ENCODE data around the gene BCL2L2. TPM values are rescaled to one million over a fixed set of nuclear protein-coding genes. Genes with fewer than 3 reads are reported as not detected.
"Not testable (repeated sequence)": the region's sequence is repeated elsewhere in the genome, so short reads cannot be mapped to it uniquely, and the experiment has no call there.

The BCL2L2 gene
- polyA plus RNA-seq, 1 donor, result 50.6 TPM

DNA sequence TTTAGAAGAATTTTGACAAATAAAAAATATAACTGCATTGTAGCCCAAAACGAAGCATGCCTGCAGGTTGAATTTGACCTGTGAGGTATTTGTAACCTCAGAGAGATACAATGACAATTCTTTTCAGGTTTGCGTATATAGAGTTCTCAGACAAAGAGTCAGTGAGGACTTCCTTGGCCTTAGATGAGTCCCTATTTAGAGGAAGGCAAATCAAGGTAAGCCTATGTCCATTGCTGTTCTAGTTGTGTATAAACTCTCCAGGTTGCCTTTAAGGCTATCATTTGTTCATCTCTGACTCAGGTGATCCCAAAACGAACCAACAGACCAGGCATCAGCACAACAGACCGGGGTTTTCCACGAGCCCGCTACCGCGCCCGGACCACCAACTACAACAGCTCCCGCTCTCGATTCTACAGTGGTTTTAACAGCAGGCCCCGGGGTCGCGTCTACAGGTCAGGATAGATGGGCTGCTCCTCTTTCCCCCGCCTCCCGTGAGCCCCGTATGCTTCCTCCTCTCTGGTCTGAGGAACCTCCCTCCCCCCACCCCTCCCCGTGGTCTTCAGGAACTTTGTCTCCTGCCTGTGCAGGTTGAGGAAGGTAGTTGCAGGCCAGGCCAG is 17.3 kb downstream of the BCL2L2 start:
- no peak for DNase-seq

DNA sequence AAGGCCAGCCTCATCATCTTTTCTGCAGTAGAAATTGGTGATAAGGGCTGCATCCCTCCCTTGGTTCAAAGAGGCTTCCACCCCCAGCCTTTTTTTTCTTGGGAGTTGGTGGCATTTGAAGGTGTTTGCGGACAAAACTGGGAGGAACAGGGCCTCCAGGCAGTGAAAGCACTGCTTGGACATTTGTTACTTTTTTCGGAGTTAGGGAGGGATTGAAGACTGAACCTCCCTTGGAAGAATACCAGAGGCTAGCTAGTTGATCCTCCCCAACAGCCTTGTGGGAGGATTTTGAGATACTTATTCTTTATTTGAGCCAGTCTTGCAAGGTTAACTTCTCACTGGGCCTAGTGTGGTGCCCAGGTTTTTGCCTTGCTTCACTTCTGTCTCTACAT is 17.8 kb downstream of the BCL2L2 start:
- no peak for DNase-seq

DNA sequence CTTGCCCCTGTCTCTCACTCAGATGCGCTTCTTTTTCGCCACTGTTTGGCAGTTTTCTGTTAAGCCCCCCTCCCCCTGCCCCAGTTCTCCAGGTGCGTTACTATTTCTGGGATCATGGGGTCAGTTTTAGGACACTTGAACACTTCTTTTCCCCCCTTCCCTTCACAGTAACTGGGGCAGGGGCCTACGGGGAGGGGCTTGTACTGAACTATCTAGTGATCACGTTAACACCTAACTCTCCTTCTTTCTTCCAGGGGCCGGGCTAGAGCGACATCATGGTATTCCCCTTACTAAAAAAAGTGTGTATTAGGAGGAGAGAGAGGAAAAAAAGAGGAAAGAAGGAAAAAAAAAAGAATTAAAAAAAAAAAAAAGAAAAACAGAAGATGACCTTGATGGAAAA is 18.4 kb downstream of the BCL2L2 start:
- no peak for DNase-seq

DNA sequence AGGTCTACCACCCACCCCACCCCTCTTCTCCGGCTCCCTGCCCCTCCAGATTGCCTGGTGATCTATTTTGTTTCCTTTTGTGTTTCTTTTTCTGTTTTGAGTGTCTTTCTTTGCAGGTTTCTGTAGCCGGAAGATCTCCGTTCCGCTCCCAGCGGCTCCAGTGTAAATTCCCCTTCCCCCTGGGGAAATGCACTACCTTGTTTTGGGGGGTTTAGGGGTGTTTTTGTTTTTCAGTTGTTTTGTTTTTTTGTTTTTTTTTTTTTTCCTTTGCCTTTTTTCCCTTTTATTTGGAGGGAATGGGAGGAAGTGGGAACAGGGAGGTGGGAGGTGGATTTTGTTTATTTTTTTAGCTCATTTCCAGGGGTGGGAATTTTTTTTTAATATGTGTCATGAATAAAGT is 19.1 kb downstream of the BCL2L2 start:
- not testable (repeated sequence) for DNase-seq

DNA sequence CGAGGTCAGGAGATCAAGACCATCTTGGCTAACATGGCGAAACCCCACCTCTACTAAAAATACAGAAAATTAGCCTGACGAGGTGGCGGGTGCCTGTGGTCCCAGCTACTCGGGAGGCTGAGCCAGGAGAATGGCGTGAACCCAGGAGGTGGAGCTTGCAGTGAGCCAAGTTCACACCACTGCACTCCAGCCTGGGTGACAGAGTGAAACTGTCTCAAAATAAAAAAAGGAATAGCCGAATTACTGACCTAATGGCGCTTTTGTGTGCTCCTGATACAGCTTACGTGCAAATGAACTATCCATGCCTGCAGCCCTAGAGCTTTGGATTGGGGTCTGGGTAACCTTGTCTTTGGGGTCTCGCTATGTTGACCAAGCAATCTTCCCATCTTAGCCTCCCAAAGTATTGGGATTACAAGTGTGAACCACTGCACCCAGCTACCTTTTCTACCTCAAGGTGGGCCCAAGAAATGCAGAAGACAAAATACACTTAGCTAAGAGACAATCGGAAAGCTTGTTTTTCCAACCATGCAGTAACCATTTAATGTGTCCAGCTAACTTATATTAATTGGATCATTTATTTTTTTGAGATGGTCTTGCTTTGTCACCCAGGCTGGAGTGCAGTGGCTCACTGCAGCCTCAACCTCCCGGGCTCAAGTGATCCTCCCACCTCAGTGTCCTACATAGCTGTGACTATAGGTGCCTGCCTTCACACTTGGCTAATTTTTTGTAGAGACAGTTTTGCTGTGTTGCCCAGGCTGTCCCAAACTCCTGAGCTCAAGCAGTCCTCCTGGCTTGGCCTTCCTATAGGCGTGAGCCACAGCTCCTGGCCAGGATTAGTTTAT is 20.1 kb downstream of the BCL2L2 start:
- no peak for DNase-seq

DNA sequence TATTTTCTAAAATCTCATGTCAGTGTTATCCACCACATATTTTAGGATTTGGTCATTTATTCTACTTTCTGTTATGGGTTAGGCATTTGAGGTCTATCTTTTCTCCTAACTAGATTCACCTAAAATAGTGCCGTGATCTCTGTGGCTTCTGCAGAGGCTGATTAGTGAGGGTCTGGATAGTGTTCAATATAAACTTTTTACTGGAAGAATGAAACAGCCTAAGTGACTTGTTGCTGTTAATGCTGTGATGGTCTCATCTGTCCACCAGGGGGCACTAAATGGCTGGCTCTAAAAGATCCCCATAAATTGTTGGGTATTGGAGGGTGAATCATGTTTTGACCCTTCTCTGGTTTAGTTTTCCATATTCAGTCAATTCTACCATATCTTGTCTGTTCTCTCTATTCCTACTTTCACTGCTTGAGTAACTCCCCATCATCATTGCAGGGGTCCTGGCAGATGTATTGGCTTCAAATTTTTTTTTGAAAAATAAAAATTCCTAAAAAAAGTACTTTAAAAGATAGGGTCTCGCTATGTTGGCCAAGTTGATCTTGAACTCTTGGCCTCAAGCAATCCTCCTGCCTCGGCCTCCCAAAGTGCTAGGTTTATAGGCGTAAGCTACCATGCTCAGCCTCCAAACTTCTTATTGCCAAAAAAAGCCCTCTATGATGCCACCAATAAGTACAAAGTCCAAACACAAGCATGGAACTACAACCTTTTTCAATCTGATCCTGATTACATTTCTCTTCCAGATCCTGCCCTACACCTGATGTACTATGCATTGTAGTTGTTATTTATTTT is 21.5 kb downstream of the BCL2L2 start:
- peak; percentile 80 for DNase-seq

DNA sequence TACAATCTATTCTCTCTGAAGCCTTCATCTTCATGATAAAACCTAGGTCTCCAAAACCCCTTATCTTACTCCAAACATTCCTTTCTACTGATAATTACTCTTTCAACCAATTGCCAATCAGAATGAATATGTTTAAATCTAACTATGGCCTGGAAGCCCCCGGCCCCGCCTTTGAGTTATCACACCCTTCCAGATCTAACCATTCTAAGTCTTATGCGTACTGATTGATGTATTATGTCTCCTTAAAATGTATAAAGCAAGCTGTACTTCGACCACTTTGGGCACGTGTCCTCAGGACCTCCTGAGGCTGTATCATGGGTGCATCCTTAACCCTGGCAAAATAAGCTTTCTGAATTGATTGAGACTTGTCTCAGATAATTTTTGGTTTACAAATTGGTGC is 29.0 kb downstream of the BCL2L2 start:
- DNase-seq, result no peak

DNA sequence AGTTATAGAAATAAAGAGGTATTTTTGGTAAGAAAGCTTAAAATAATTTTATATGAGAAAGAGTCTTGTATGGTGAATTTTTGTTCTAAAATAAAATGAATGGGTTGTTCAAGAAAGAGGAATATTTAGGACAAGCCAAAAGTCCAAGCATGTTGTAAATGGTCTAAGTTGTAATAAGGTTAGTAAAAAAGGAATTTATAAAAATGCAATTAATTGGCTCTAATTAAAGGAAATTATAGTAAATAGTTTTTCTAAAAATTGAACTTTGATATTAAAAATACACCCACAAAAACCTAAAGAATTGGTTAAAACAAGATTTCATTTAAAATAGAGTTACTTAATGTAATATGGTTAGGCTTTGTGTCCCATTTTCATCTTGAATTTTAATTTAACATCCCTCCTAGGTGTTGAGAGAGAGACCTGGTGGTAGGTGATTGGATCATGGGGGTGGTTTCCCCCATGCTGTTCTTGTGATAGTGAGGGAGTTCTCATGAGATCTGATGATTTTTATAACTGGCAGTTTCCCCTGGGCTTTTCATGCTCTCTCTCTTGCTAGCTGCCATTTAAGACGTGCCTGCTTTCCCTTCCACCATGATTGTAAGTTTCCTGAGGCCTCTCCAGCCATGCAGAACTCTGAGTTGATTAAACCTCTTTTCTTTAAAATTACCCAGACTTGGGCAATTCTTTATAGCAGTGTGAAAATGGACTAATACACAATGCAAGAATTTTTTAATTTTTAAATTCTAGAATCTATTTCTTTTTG is 33.1 kb downstream of the BCL2L2 start:
- no peak for DNase-seq

DNA sequence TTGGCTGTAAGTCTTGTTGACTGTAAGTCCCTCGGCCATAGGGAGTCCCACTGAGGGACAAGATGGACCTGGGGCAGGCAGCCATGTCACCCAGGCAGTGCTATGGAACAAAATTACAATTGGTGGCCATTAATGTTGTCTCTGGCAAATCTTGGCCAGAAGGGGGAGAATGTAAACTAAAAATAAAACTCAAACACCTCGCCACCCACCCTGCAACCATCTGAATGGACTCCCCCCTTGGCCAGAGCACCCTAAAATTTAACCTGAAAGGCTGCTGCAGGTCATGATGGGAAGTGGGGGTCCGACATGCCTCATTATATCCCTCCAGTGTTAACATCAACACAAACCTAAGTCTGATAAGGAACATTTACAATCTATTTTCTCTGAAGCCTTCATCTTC is 37.8 kb downstream of the BCL2L2 start:
- no peak for DNase-seq

DNA sequence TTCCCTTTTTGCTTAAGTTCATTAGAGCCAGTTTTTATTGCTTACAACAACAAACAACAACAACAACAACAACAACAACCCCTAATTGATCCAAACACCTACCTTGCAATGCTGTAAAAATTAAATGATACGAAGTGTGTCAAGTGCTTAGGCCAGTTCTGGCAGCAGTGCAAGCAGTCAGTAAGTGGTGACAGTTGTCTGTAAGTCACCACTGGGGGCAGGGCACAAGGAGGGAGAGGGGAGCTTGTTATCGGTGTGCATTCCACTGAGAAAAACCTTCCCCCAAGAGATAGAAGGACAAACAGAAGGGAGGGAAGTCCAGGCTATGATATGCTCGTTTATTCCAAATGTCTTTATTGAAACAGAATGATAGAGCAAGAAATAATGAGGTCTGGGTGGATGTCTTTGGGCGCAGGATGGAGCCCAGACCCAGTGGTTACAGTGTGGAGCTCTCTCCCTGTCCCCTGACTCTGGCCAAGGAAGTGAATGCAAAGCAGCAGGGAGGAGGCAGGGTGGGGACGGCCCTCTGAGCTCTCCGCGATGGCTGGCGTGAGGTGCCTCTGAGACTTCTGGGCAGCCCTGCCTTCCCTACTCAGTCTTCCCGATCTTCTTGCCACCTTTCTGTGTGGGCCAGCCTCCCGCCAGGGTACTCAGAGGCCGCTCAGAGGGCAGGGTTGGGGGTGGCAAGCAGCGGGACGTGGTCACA is 39.5 kb downstream of the BCL2L2 start:
- no peak for DNase-seq

DNA sequence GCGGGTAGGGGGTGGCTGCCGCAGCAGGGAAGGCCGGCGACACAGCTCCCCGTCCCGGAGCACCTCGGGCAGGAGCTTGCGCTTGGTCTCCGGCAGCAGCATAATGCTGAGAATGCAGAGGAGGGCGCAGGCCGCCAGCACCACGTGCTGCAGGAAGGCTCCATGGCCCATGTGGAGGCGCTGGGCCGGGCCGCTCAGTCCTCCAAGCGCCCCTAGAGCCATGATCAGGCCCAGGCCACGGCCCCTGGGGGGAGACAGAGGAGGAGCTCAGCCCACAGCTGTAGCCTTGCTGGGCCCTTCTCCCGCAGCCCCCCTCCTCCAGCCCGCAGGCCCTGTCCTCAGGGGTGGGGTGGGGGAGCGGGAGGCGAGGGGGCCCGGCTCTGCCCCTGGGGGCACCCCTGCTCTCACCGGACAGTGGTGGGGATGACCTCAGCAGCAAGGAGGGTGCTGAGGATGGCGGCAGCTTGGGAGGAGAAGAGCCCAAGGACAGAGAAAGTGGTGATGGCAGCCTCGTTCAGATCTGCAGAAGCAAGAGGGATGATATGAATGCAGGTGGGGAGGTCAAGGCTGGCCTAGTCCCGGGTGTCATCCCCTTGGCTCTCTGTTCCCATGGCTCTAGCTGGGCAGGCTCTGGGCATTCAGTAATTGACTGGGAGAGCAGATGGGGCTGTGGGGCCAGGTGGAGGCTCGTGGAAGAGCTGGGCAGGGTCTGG is 40.2 kb downstream of the BCL2L2 start:
- no peak for DNase-seq

DNA sequence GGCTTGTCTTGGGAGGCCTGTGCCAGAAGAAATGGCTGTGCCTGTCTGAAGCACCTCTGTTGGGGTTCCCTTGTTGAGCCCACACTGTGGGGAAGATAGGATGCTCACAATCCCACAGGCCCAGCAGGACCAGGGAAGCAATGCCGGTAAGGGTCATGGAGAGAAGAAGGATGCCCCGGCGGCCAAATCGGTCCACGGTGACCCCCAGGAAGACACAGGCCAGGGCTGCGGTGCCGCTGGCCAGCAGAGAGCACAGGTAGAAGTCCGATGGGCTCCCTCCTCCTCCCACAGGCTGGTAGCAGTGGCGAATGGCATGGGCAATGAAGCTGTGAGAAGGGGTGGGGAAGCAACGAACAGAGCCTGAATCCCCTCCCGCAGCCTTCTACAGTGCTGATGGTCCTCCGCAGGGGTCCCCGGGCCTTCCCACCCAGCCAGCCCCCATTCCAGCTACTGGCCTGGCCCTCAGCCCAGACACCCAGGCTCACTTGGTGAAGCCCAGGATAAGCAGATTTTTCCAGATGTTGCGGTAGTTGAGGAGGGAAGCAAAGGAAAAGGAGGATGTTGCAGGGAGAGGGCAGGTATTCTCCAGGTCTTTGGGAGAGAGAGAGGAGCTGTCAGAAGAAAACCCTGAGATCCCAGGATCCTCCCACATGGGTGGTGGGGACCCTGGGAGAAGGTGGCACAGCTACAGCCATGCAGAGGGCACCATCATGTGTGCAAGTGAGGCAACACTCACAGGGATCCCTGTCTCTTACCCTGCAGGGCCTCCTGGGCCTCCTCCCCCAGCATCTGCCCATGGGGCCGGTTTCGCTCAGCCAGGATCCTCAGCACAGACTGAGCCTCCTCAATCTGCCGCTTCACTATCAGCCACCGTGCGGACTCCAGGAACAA is 41.0 kb downstream of the BCL2L2 start:
- no peak for DNase-seq

DNA sequence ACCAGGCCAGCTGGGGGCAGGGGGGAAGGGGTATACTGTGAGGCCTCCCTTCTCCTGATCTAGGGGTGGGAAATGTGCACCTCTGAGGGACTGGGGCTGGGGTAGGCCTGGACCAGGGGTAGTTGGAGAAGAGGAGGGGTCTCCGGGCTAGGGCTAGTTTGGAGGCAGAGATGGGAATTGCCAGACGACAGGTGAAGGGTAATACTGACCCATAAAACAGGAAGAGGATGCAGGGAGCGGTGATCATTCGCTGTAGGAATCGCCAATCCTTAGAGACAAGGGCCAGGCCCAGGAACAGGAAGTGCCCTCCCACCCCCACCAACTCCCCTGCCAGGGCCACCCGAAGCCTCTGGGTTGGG is 41.6 kb downstream of the BCL2L2 start:
- no peak for DNase-seq

DNA sequence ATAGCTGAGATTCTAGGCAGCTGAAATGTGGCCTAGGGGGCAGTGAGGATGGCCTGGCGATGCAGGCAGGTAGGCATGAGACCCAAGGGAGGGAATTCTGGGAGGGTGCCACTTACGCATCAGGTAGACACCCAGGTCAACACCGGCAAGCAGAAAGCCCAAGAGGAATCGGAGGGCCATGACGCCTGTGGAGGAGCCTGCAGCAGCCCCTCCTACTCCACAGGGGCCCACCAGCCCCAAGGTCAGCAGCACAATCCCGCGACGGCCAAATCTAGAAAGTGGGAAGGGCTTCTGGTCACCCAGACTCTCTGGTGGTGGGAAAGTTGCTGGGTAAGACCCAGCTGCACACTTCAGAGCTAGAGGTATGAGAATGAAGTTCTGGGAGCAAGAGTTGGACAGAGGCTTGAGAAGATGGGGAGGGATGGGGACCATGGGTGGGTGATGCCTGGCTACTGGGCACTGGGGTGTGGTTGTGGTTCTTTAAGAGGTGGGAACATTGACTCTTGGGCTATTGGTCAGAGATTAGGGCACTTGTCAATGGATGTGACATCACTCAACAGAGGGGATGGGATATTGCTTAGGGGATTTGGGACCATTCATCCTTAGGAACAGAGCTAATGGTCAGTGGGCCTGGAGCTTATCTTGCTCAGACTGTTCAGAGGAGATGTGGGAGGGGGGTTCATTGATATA is 42.7 kb downstream of the BCL2L2 start:
- no peak for DNase-seq

DNA sequence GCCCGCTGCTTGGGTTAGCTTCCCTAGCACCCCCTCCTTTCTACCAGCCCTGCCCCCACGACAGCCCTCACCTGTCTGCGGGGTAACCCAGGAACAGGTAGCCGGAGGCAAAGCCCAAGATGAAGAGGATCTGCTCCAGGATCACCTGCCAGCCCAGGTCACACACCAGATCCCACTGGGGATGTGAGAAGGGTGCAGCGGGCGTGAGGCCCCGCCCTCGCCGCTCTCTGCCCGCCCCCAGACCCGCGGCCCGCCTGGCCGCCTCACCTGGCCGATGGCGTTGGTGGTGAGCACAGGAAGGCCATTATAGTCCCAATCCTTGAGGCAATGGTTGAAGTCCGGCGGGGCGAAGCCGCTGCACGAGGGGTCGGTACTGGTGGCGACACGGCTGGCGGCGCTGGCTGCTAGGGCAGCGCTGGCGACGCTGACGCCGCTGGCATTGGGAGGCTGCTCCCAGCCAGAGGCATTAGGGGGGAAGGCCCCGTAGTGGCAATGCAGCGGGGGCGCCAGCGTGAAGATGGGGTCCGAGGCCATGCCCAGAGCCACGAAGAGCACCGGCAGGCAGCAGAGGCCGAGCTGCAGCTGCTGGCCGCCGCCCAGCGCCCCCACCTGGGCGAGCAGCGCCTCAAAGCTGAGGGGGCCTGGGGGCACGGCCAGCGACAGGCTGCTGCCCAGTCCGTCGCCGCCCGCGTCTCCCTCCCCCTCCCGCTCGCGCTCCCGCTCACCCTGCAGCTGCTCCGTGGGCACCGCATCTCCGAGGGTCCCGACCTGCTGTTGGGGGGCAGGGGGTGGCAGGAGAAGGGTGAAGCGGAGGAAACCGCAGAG is 45.3 kb downstream of the BCL2L2 start:
- DNase-seq, result peak; percentile 21

DNA sequence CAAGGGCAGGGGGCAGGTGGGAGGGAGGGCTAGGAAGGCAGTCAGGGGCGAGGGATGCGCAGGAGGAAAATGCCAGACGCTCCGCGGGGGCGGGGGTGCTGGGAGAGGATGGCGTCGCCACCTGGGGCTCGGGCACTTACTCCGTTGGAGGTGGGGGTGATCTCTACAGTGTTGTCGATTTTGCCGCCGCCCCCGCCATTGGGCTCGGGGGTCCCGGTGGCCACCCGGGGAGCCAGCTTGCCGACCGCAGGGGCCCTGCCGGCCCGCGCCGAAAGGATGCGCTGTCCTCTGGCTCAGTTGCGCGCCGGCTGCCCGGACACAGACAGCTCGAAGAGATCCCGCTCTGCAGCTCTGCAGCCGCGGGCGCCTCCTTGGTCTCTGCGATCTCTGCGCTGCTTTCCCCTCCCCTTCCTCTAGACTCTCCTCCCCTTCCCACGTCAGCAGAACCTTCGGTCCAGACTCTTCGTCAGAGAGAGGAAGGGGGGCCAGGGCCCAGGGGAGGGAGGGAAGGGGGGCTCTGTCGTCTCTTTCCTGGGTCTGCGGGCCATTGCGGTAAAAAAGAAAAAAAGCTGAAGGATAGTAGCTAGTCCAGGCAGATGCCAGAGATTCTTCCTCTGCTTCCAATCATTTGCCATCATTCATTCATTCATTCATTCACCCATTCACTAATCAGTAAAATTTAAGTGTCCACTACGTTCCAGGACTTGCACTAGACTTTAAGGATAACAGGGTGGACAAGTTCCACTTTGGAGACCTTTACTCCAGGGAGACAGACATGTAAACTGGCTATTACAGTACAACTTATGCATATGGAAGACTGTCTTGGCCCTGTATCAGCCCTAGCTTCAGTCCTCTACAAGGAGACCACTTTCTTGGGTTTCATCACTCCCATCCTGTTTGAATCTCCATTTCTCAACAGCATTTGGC is 46.1 kb downstream of the BCL2L2 start, which contains the start of gene SLC22A17:
Gene SLC22A17, minus strand, starts transcription at position 382 of the 927 bp plus-strand sequence.
- peak; percentile 90 for DNase-seq

DNA sequence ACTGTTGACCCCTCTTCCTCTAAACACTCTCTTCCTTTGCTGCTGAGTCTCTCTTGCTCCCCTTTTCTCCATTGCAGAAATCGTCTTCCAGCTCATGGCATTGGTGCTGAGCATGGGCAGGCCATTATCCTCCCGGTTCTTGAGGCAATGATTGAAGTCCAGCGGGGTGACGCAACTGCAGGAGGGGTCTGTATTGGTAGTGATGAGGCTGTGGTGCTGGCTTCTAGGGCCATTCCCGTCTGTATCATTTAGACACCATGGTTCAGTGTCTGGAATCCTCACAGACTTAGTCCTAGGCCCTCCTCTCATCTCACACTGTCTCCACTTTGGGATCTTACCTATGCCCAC is 46.8 kb downstream of the BCL2L2 start:
- no peak for DNase-seq

Measured in left kidney (tissue), 2 donors.